Measurements from ENCODE around the gene RAB40C. TPM values are rescaled to one million over a fixed set of nuclear protein-coding genes. Genes with fewer than 3 reads are reported as not detected.

RAB40C gene
- total RNA-seq, 1 experiment from 2014 or later = 30.7 TPM

GRCh38 chr16:633336-634050, 43.6 kb downstream of the RAB40C start:
- ATAC-seq (no peak), DNase-seq (ENCODE audit: low read depth, low spot score) (no peak)
- Histone ChIP-seq H3K9me3 (ENCODE audit: control insufficient read depth, insufficient read depth, low read depth, low read length) (no peaks in the 10 kb centered on the region), H3K4me1 (ENCODE audit: control insufficient read depth, insufficient read depth, low read length) (peaks cover 41% of the 10 kb centered on the region), H3K27ac (ENCODE audit: low read length) (no peak overlapping the region), H3K4me3 (ENCODE audit: low read depth in 2 of 2, low read length in 2 of 2) (no peak overlapping the region), H3K27me3 (ENCODE audit: control insufficient read depth, insufficient read depth, low read length) (no peaks in the 10 kb centered on the region), H3K36me3 (ENCODE audit: control insufficient read depth, insufficient read depth, low read length) (no peaks in the 10 kb centered on the region)
- TF ChIP-seq CTCF (IDR thresholded peaks at IDR 0.05) = no peak
- no peak for TF ChIP-seq POLR2AphosphoS5 (IDR thresholded peaks at IDR 0.05; ENCODE audit: low read depth, low read length)
- no peak for TF ChIP-seq REST (IDR thresholded peaks at IDR 0.05; ENCODE audit: insufficient read depth in 1 of 2, low read depth in 2 of 2, low read length in 1 of 2)
- no peak for TF ChIP-seq TCF7L2 (IDR thresholded peaks at IDR 0.05; ENCODE audit: low read depth, low read length)
- no peak for TF ChIP-seq SIN3A (IDR thresholded peaks at IDR 0.05; ENCODE audit: borderline replicate concordance, insufficient read depth, low read depth, low read length)
- in situ Hi-C loops (cut with HindIII; ENCODE audit: low pct_unique_long_range_greater_than_20kb, low sequenced_read_pairs) = no loop called here
- intact Hi-C loops (cut with micrococcal nuclease; ENCODE audit: unreplicated experiment) = no loop called here
- no TSS peak for BruUV-seq (replicated peaks)
- ChIA-PET CTCF (no interaction called here), POLR2A (no interaction called here)

- Histone ChIP-seq H3K27me3 (ENCODE audit: control insufficient read depth, insufficient read depth, low read length) (no peaks in the 10 kb centered on the region), H3K4me1 (ENCODE audit: control insufficient read depth, insufficient read depth, low read length) (peaks cover 43% of the 10 kb centered on the region), H3K36me3 (ENCODE audit: control insufficient read depth, insufficient read depth, low read length) (no peaks in the 10 kb centered on the region), H3K27ac (ENCODE audit: low read length) (no peak overlapping the region), H3K4me3 (ENCODE audit: low read depth in 2 of 2, low read length in 2 of 2) (no peak overlapping the region), H3K9me3 (ENCODE audit: control insufficient read depth, insufficient read depth, low read depth, low read length) (no peaks in the 10 kb centered on the region)
- TF ChIP-seq POLR2AphosphoS5 (IDR thresholded peaks at IDR 0.05; ENCODE audit: low read depth, low read length) = no peak
- no peak for TF ChIP-seq TCF7L2 (IDR thresholded peaks at IDR 0.05; ENCODE audit: low read depth, low read length)
- TF ChIP-seq SIN3A (IDR thresholded peaks at IDR 0.05; ENCODE audit: borderline replicate concordance, insufficient read depth, low read depth, low read length) = no peak
- TF ChIP-seq CTCF (IDR thresholded peaks at IDR 0.05) = no peak
- TF ChIP-seq REST (IDR thresholded peaks at IDR 0.05; ENCODE audit: insufficient read depth in 1 of 2, low read depth in 2 of 2, low read length in 1 of 2) = no peak
- intact Hi-C loops (cut with micrococcal nuclease; ENCODE audit: unreplicated experiment) = no loop called here
- in situ Hi-C loops (cut with HindIII; ENCODE audit: low pct_unique_long_range_greater_than_20kb, low sequenced_read_pairs) = no loop called here
- BruUV-seq (replicated peaks) = no TSS peak
- CTCF ChIA-PET = no interaction called here
- POLR2A ChIA-PET = no interaction called here
- ATAC-seq (no peak), DNase-seq (ENCODE audit: low read depth, low spot score) (no peak)
Measured at GRCh38 chr16:634051-634670, 44.3 kb downstream of the RAB40C start.
